ENCODE results near the gene KRTAP2-1.
"Not testable (repeated sequence)": the region's sequence is repeated elsewhere in the genome, so short reads cannot be mapped to it uniquely, and the experiment has no call there.

KRTAP2-1 gene

DNA sequence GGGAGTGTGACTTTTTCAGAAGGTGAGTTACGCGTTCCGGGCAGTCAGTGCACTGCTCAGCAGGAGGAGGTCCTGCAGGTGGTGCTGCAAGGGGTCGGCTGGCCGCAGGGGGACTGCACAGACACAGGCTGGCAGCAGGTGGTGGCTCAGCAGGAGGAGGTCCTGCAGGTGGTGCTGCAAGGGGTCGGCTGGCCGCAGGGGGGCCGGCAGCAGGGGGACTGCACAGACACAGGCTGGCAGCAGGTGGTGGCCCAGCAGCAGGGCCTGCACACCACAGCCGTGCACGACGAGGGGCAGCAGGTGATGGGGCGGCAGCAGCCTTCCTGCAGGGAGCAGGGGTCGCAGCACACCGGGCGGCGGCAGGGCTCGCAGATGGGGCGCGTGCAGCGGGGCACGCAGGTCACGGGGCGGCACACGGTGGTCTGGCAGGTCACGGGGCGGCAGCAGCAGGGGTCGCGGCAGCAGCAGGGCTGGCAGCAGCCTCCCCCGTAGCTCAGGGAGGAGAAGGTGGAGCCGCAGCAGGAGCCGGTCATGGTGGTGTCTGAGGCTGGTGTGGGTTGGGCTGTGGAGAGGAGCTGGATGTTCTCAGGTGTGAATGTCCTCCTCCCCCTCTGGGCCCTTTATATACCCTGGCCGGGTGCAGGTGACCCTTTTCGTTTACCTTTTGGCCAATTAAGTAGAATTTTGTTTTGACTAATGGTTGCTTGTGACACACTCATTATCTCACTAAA, at the start of gene KRTAP2-1:
Gene KRTAP2-1, minus strand, starts transcription at position 582 of the 731 bp plus-strand sequence. Its CDS starts 49 bp downstream, at position 533.
- not testable (repeated sequence) for DNase-seq (ENCODE audit: low spot score)

DNA sequence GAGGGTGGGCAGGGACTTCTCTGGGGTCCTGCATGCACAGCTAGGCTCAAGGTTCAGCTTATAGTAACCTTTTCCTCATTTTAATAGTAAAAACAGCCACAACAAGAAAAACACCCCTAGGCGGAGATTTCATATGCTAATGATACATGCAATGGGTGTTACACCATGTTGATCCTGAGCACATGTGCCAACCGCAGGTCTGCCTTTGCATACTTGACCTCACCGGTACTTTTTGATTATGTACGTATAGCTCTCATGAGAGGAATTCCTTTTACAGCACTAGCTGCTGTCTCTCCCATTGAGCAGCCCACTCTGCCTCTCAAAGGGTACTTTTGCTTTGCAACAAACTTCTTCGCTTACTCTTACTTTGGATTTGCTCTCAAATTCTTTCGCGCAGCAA, 48.9 kb upstream of the KRTAP2-1 start:
- no peak for DNase-seq (ENCODE audit: low spot score)

DNA sequence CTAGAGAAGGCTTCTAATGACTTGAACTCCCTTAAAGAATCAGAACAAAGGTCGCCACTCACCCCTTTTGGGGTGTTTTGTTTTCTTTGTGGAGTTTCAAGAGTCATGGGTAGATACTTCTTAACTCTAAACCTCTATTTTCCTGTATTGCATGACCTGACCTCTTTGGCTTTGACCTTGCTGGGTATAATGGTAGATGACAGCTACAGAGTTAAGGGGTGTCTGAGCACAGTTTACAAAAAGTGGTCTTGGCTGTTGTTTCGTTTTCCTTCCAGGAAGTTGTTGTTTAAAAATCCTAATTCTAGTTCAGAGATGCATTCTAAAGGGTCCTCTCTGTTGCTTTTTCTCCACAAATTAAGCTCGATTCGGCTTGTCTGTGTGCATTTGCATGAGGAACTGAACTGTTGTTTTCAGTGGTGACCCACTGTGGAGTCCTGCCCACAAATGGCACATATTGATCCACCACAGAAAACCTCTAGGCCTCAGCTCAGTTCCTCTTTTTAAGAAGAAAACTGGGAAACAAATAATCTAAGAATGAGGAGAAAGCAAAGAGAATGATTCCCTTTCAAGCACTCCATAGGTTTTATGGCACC, 41.7 kb upstream of the KRTAP2-1 start:
- DNase-seq (ENCODE audit: low spot score), result not testable (repeated sequence)

DNA sequence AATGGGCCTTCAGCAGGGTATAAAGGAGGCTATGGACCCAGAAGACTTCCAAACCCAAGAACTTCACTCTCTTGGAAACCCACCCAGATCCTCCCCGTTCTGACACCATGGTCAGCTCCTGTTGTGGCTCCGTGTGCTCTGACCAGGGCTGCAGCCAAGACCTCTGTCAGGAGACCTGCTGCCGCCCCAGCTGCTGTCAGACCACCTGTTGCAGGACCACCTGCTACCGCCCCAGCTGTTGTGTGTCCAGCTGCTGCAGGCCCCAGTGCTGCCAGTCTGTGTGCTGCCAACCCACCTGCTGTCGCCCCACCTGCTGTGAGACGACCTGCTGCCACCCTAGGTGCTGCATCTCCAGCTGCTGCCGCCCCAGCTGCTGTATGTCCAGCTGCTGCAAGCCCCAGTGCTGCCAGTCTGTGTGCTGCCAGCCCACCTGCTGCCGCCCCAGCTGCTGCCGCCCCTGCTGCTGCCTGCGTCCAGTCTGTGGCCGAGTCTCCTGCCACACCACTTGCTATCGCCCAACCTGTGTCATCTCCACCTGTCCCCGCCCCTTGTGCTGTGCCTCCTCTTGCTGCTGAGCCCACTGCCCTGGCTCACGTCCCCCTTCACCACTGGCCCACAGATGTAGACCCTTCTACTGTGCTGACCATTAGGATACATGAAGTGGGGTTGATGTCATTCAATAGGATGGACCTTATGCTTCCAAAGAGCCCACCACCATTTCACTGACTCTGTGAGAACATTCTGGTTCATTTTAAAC, 37.2 kb upstream of the KRTAP2-1 start, which contains the start of gene KRTAP4-7:
Gene KRTAP4-7, plus strand, starts transcription at position 51 of the 757 bp plus-strand sequence. Its CDS starts 57 bp downstream, at position 108.
- DNase-seq (ENCODE audit: low spot score), result not testable (repeated sequence)

DNA sequence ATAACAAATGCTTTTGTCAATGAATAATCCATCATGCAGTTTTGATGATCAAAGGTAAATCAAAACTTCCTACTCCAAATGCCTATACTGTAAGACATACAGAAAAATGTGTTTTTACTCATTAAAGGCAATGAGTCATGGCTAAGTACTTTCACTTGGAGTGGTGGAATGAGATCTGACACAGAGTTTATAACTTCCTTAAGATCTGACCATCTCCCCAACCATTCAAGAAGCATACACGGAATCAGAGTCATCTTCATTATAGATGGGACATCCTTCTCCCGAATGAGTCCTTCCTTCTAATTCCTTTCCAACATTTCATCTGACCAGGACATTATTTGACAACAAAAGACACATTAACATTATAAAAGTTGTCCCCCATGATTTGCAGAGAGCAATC, 36.3 kb upstream of the KRTAP2-1 start:
- not testable (repeated sequence) for DNase-seq (ENCODE audit: low spot score)

GRCh38 chr17:41082626-41083025, 35.5 kb upstream of the KRTAP2-1 start:
- no peak for DNase-seq (ENCODE audit: low spot score)

- DNase-seq (ENCODE audit: low spot score), result no peak
These were observed 29.7 kb upstream of the KRTAP2-1 start for GRCh38 chr17:41076788-41077187.

DNA sequence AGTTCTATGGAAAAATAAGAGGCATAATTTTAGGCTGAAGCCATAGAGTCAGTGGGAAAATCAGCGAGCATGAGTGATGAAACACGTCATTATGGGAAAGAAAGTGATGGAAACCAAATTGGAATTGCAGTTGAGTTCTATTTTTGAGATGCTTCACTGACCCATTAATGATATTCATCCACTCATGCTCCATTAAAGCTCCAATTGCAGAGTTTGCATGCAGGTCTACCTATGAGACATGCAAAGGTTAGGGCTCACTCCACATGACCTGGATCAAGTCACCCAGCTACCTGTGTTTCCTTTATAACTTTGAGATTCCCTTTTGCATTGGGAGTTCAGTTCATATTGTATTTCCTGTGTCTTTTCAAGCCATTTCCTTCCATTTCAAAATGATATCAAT, 26.6 kb upstream of the KRTAP2-1 start:
- no peak for DNase-seq (ENCODE audit: low spot score)

- DNase-seq (ENCODE audit: low spot score), result no peak
These were observed 24.7 kb upstream of the KRTAP2-1 start for GRCh38 chr17:41071606-41072360.

GRCh38 chr17:41069031-41069430, 21.9 kb upstream of the KRTAP2-1 start:
- DNase-seq (ENCODE audit: low spot score), result no peak

- DNase-seq (ENCODE audit: low spot score), result no peak
These were observed 20.2 kb upstream of the KRTAP2-1 start for GRCh38 chr17:41067281-41067680.

DNA sequence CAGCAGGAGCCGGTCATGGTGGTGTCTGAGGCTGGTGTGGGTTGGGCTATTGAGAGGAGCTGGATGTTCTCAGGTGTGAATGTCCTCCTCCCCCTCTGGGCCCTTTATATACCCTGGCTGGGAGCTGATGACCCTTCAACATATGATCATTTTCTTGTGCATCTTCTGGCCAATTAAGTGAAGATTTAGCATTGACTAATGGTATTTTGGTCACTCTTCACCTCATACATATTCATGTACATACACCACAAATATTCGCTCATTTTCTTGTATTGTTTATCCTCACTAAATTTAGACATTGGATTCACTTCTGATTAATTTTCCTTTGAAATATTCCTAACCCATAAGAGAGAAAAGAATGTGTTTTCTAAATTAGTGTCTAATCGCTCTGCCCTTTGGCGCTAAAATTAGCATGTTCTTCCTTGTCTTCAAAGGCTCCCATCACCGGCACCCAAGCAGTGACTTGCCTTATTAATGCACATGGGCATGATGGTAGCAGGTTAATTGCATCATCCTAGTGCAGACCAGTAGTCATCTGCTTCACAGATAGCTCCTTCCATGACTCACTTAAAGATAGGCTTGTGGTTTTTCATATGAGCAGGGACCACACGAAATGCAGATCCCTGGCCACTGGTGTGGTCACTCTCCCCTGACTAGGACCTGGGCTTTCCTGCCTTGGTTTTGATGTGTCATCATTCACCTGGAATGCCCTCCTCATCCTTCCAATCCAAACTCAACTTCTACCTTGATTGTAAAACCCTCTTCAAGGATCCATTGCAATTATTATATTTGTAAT, 18.9 kb upstream of the KRTAP2-1 start, which contains the start of gene KRTAP2-4:
Gene KRTAP2-4, minus strand, starts transcription at position 51 of the 796 bp plus-strand sequence. Its CDS starts 34 bp downstream, at position 17.
- peak; percentile 78 for DNase-seq (ENCODE audit: low spot score)

GRCh38 chr17:41065016-41065689, 18.0 kb upstream of the KRTAP2-1 start:
- not testable (repeated sequence) for DNase-seq (ENCODE audit: low spot score)

GRCh38 chr17:41064301-41064700, 17.2 kb upstream of the KRTAP2-1 start:
- DNase-seq (ENCODE audit: low spot score), result no peak

- DNase-seq (ENCODE audit: low spot score), result no peak
These were observed 16.3 kb upstream of the KRTAP2-1 start for GRCh38 chr17:41063449-41063848.

GRCh38 chr17:41061964-41062363, 14.8 kb upstream of the KRTAP2-1 start:
- DNase-seq (ENCODE audit: low spot score), result peak; percentile 87

DNA sequence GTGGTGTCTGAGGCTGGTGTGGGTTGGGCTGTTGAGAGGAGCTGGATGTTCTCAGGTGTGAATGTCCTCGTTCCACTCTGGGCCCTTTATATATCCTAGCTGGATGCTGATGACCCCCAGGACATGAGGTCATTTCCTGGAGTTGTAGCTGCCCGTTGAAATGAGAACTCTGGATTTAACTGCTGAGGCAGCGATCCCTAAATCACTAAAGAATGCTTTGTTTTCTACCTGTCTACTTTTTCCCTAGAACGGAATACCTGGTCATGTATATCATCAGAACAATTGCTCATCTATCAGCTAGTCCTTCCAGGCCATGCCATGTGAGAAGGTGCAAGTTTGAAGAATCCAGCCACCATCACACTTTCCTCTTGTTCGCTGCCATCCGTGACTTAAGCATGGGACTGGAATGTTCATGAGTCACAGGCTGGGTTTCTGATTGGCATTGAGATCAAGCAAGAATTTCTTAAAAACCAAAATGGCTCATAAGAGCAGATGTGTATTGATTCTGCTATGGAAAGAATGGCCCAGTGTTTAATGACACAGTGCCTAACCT, 13.0 kb upstream of the KRTAP2-1 start, which contains the start of gene KRTAP2-3:
Gene KRTAP2-3, minus strand, starts transcription at position 63 of the 553 bp plus-strand sequence. CDS start 64 bp downstream, outside the sequence.
- peak; percentile 72 for DNase-seq (ENCODE audit: low spot score)

- peak; percentile 71 for DNase-seq (ENCODE audit: low spot score)
These were observed 12.3 kb upstream of the KRTAP2-1 start for GRCh38 chr17:41059276-41060051.

DNA sequence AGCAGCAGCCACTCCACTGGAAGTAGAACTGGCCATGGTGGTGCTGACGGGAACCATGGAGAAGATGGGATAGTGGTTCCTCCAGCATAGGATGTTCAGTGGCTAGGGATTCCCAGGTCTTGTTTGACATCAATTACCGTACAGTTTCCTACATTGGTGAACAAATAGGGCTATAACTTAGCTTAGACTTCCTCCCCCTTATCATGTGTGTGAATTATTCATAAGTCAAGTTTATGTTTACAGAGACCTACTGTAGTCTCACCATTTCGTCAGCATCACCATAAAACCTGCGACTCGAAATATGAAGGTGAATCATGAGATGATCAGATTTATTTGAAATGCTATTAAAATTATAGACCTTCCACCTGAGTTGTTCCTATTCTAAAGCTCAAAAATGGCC, 11.6 kb upstream of the KRTAP2-1 start:
- DNase-seq (ENCODE audit: low spot score), result no peak
